ENCODE data around the gene IPO13. TPM values are rescaled to one million over a fixed set of nuclear protein-coding genes. Genes with fewer than 3 reads are reported as not detected.

Gene IPO13
- total RNA-seq, 2 donors from 2014 or later: 18.6 to 21.5 TPM

- no peaks in the 10 kb centered on the region for H3K9me3 ChIP-seq (ENCODE audit: control insufficient read depth, low read length)
- no peak within 1 kb of the TSS for H3K9ac ChIP-seq (ENCODE audit: extremely low read depth, low read length, poor library complexity, severe bottlenecking)
- TF ChIP-seq, protein P1, sequence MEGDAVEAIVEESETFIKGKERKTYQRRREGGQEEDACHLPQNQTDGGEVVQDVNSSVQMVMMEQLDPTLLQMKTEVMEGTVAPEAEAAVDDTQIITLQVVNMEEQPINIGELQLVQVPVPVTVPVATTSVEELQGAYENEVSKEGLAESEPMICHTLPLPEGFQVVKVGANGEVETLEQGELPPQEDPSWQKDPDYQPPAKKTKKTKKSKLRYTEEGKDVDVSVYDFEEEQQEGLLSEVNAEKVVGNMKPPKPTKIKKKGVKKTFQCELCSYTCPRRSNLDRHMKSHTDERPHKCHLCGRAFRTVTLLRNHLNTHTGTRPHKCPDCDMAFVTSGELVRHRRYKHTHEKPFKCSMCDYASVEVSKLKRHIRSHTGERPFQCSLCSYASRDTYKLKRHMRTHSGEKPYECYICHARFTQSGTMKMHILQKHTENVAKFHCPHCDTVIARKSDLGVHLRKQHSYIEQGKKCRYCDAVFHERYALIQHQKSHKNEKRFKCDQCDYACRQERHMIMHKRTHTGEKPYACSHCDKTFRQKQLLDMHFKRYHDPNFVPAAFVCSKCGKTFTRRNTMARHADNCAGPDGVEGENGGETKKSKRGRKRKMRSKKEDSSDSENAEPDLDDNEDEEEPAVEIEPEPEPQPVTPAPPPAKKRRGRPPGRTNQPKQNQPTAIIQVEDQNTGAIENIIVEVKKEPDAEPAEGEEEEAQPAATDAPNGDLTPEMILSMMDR (conservative IDR thresholded peaks at IDR 0.05): no peak
- no peaks in the 10 kb centered on the region for H3K36me3 ChIP-seq (ENCODE audit: control insufficient read depth, insufficient read depth, low read length)
- H3K4me1 Mint-ChIP-seq: peaks cover 16% of the 10 kb centered on the region
- no peak within 1 kb of the TSS for H3K27ac ChIP-seq (ENCODE audit: low read depth, low read length)
- peak within 1 kb of the TSS; percentile 61 for H3K27ac Mint-ChIP-seq
- peak; percentile 91 for DNase-seq
- peaks cover 34% of the 10 kb centered on the region for H3K27me3 ChIP-seq (ENCODE audit: control insufficient read depth, insufficient read depth, low read length, poor library complexity, severe bottlenecking)
- 9 to 12% methylated on average over 20 to 42 of the region's 42 CpGs for WGBS, 2 experiments (ENCODE audit: insufficient coverage in 1 of 2, insufficient read length in 1 of 2)
- peak within 1 kb of the TSS; percentile 73 for H3K4me3 ChIP-seq (ENCODE audit: low read length)
- no peaks in the 10 kb centered on the region for H3K36me3 Mint-ChIP-seq (ENCODE audit: low read depth)
- peaks cover 34% of the 10 kb centered on the region for H3K27me3 Mint-ChIP-seq (ENCODE audit: insufficient read depth)
- no peaks in the 10 kb centered on the region for H3K4me1 ChIP-seq (ENCODE audit: control insufficient read depth, insufficient read depth, low read length)
- H3K4me3 Mint-ChIP-seq: peak within 1 kb of the TSS; percentile 62
- H3K9me3 Mint-ChIP-seq: no peaks in the 10 kb centered on the region
Observed at GRCh38 chr1:43933386-43934100, 13.2 kb upstream of the IPO13 start, which contains the start of gene ARTN. Gene ARTN, plus strand, starts transcription at chr1:43933801. Its CDS starts 1,856 bp downstream, at chr1:43935657.

DNA sequence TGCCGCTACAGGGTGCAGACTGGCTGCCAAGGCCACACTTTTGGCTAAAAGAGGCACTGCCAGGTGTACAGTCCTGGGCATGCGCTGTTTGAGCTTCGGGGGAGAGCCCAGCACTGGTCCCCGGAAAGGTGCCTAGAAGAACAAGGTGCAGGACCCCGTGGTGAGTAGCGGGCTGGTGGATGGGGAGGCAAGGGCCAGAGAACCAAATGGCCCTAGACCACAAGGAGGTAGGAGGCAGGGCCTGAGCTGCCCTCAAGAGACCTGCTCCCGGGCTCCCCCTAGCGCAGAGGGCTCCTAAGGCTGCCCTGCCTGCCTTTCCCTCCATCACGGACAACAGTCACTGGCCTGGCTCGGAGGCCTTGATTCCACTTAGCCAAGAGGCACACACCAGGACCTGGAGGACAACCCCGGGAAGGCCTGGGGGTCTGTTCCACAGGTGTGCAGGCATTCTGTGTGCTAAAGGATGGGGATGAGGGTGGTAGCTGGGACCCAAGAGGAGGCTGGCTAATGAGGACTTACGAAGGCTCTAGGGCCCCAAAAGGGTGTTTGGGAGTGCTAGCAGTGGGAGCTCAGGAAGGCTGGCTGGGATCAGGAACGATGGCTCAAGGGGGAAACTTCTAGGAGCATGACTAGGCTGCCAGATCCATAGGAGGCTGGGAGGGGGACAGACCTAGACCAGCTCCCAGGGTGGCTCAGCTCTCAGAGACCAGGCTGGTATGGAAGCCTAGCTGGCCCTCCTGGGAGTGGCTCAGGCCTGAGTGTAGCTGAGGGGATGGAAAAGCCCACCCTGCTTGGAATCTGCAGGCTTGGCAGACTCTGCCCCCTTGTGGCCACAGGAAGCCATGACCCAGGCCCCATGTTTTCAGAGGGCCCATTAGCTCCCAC lies 12.4 kb upstream of the IPO13 start:
- DNase-seq: peak; percentile 95
- no peak overlapping the region for H3K27ac ChIP-seq (ENCODE audit: low read depth, low read length)
- no peak overlapping the region for H3K9ac ChIP-seq (ENCODE audit: extremely low read depth, low read length, poor library complexity, severe bottlenecking)
- Mint-ChIP-seq H3K27me3 (ENCODE audit: insufficient read depth) (peaks cover 39% of the 10 kb centered on the region), H3K9me3 (no peaks in the 10 kb centered on the region), H3K4me3 (peak overlapping the region; percentile 62), H3K4me1 (peaks cover 16% of the 10 kb centered on the region), H3K36me3 (ENCODE audit: low read depth) (no peaks in the 10 kb centered on the region), H3K27ac (peak overlapping the region; percentile 61)
- no peaks in the 10 kb centered on the region for H3K4me1 ChIP-seq (ENCODE audit: control insufficient read depth, insufficient read depth, low read length)
- TF ChIP-seq, protein P1 (conservative IDR thresholded peaks at IDR 0.05): peak; percentile 91
- H3K36me3 ChIP-seq (ENCODE audit: control insufficient read depth, insufficient read depth, low read length): no peaks in the 10 kb centered on the region
- H3K27me3 ChIP-seq (ENCODE audit: control insufficient read depth, insufficient read depth, low read length, poor library complexity, severe bottlenecking): peaks cover 34% of the 10 kb centered on the region
- WGBS, 2 experiments (ENCODE audit: insufficient coverage in 1 of 2, insufficient read length in 1 of 2): 65 to 71% methylated on average over 9 to 13 of the region's 13 CpGs
- H3K9me3 ChIP-seq (ENCODE audit: control insufficient read depth, low read length): no peaks in the 10 kb centered on the region
- H3K4me3 ChIP-seq (ENCODE audit: low read length): no peak overlapping the region

- Histone ChIP-seq H3K36me3 (ENCODE audit: control insufficient read depth, insufficient read depth, low read length) (no peaks in the 10 kb centered on the region), H3K4me1 (ENCODE audit: control insufficient read depth, insufficient read depth, low read length) (no peaks in the 10 kb centered on the region), H3K9me3 (ENCODE audit: control insufficient read depth, low read length) (no peaks in the 10 kb centered on the region), H3K4me3 (ENCODE audit: low read length) (no peak overlapping the region), H3K27ac (ENCODE audit: low read depth, low read length) (no peak overlapping the region), H3K27me3 (ENCODE audit: control insufficient read depth, insufficient read depth, low read length, poor library complexity, severe bottlenecking) (peaks cover 38% of the 10 kb centered on the region), H3K9ac (ENCODE audit: extremely low read depth, low read length, poor library complexity, severe bottlenecking) (no peak overlapping the region)
- 41 to 47% methylated on average over 5 of the region's 5 CpGs for WGBS, 2 experiments (ENCODE audit: insufficient coverage in 1 of 2, insufficient read length in 1 of 2)
- H3K36me3 Mint-ChIP-seq (ENCODE audit: low read depth): no peaks in the 10 kb centered on the region
- peaks cover 44% of the 10 kb centered on the region for H3K27me3 Mint-ChIP-seq (ENCODE audit: insufficient read depth)
- peak overlapping the region; percentile 63 for H3K4me3 Mint-ChIP-seq
- no peaks in the 10 kb centered on the region for H3K9me3 Mint-ChIP-seq
- no peak overlapping the region for H3K27ac Mint-ChIP-seq
- TF ChIP-seq, protein P1 (conservative IDR thresholded peaks at IDR 0.05): no peak
- H3K4me1 Mint-ChIP-seq: peaks cover 16% of the 10 kb centered on the region
- no peak for DNase-seq
Observed at GRCh38 chr1:43934986-43935324, 11.8 kb upstream of the IPO13 start.
